SK-N-SH (cell line): ENCODE results near the gene INF2. TPM values are rescaled to one million over a fixed set of nuclear protein-coding genes. Genes with fewer than 3 reads are reported as not detected.
A peak's percentile ranks its signal among the peaks of the same experiment; 100 is the strongest.

Experiments used
- CTCF ChIA-PET: fragments of 300-600, 350-600 bp; formaldehyde crosslinking; extraction: SDS; loops from one replicate; lab custom pipeline; 2021; lab: Yijun Ruan, JAX
- POLR2A ChIA-PET: fragments of 350-600 bp; sonication (Branson Sonifier 250); formaldehyde crosslinking; extraction: SDS; loops from one replicate; lab custom pipeline; 2020; ENCODE audit warnings: antibody characterized with exemption, inconsistent platforms; lab: Yijun Ruan, JAX
- DNase-seq: peaks from one replicate; pipeline ENCODE4 v3.0.0; 2012
- H2AFZ ChIP-seq: fragments of 200-600 bp; sonication (generic); 2 replicates; pipeline ENCODE4 v1.8.1; 2016; ENCODE audit warnings: antibody characterized with exemption, mild to moderate bottlenecking, low read depth
- H3F3A ChIP-seq: fragments of 200-600 bp; sonication (generic); replicated peaks from 2 replicates; pipeline ENCODE3; 2016; ENCODE audit warnings: antibody characterized with exemption, mild to moderate bottlenecking; ENCODE audit not compliant: insufficient read depth
- H3K27ac ChIP-seq, 2 experiments: fragments of 200-500 bp in 1 of 2; fragments of 200-600 bp in 1 of 2; sonication (Bioruptor generic) in 1 of 2; sonication (generic), shearing (Covaris generic) in 1 of 2; 2 replicates each; pipeline versions ENCODE4 v1.5.1 to v1.6.1; 2014 to 2016; ENCODE audit warnings: low read depth in 2 of 2, inconsistent platforms in 1 of 2, low read length in 1 of 2, mild to moderate bottlenecking in 1 of 2, mixed read lengths in 1 of 2
- H3K27me3 ChIP-seq: fragments of 200-600 bp; sonication (generic), shearing (Covaris generic); 2 replicates; pipeline ENCODE4 v1.6.1; 2016; ENCODE audit warnings: mixed run types; ENCODE audit not compliant: insufficient read depth
- H3K36me3 ChIP-seq, 2 experiments: fragments of 200-500 bp in 1 of 2; fragments of 200-600 bp in 1 of 2; sonication (Bioruptor generic) in 1 of 2; sonication (generic) in 1 of 2; replicated peaks in 1 of 2; 2 replicates each; pipeline versions ENCODE3 to v1.5.1; 2014 to 2016; ENCODE audit warnings: low read length in 1 of 2, mild to moderate bottlenecking in 1 of 2; ENCODE audit not compliant: insufficient read depth in 2 of 2, control insufficient read depth in 1 of 2
- H3K4me1 ChIP-seq, 2 experiments: fragments of 200-500 bp in 1 of 2; fragments of 200-600 bp in 1 of 2; sonication (Bioruptor generic) in 1 of 2; sonication (generic), shearing (Covaris generic) in 1 of 2; 2 replicates each; pipeline versions ENCODE4 v1.5.1 to v1.6.1; 2014 to 2016; ENCODE audit warnings: low read depth in 1 of 2, low read length in 1 of 2, mixed run types in 1 of 2; ENCODE audit not compliant: insufficient read depth in 2 of 2, control insufficient read depth in 1 of 2
- H3K4me2 ChIP-seq: fragments of 200-600 bp; sonication (generic), shearing (Covaris generic); 2 replicates; pipeline ENCODE4 v1.6.1; 2017; ENCODE audit warnings: mixed run types
- H3K4me3 ChIP-seq, 2 experiments: fragments of 200-500 bp in 1 of 2; fragments of 200-600 bp in 1 of 2; sonication (Bioruptor generic) in 1 of 2; sonication (generic), shearing (Covaris generic) in 1 of 2; 2 replicates each; pipeline versions ENCODE4 v1.5.1 to v1.8.1; 2014 to 2016; ENCODE audit warnings: low read depth in 2 of 2, inconsistent platforms in 1 of 2, low read length in 1 of 2, mild to moderate bottlenecking in 1 of 2, mixed read lengths in 1 of 2, moderate library complexity in 1 of 2
- H3K79me2 ChIP-seq: fragments of 200-600 bp; sonication (generic); 2 replicates; pipeline ENCODE4 v1.8.1; 2017; ENCODE audit warnings: mild to moderate bottlenecking; ENCODE audit not compliant: insufficient read depth
- H3K9ac ChIP-seq: fragments of 200-600 bp; sonication (generic); 2 replicates; pipeline ENCODE4 v1.6.1; 2017; ENCODE audit warnings: mixed run types
- H3K9me2 ChIP-seq: fragments of 200-600 bp; sonication (generic); 2 replicates; pipeline ENCODE4 v1.6.1; 2017; ENCODE audit warnings: mixed run types
- H3K9me3 ChIP-seq: fragments of 200-600 bp; sonication (generic); 2 replicates; pipeline ENCODE4 v1.6.1; 2017; ENCODE audit warnings: mixed run types, mild to moderate bottlenecking, moderate library complexity
- H4K20me1 ChIP-seq: fragments of 200-600 bp; sonication (generic); 2 replicates; pipeline ENCODE4 v1.6.1; 2017; ENCODE audit warnings: mild to moderate bottlenecking, mixed run types; ENCODE audit not compliant: insufficient read depth
- CHD2 ChIP-seq: fragments of 150-350 bp; IDR thresholded peaks from 2 replicates; pipeline ENCODE4 v1.6.1; 2018; ENCODE audit warnings: low read length; ENCODE audit not compliant: partially characterized antibody
- FOXJ3 ChIP-seq: sonication (generic); formaldehyde crosslinking; IDR thresholded peaks from 2 replicates; pipeline ENCODE4 v1.5.1; 2020; ENCODE audit warnings: mild to moderate bottlenecking, missing genetic modification reagents
- MXI1 ChIP-seq: IDR thresholded peaks from 2 replicates; pipeline ENCODE4 v1.6.1; 2012; ENCODE audit warnings: mild to moderate bottlenecking, low read depth, low read length, improper control_type of control experiment
- NFIC ChIP-seq: IDR thresholded peaks from 2 replicates; pipeline ENCODE4 v1.4.0; 2012; ENCODE audit warnings: borderline replicate concordance
- RAD21 ChIP-seq: IDR thresholded peaks from 2 replicates; pipeline ENCODE4 v1.6.1; 2012; ENCODE audit warnings: mild to moderate bottlenecking, low read length
- SMC3 ChIP-seq: IDR thresholded peaks from 2 replicates; pipeline ENCODE4 v1.6.1; 2012; ENCODE audit warnings: low read depth, low read length, improper control_type of control experiment
- TEAD4 ChIP-seq: IDR thresholded peaks from 2 replicates; pipeline ENCODE4 v1.4.0; 2012; ENCODE audit warnings: mild to moderate bottlenecking, borderline replicate concordance; ENCODE audit not compliant: insufficient read depth
- ZBTB33 ChIP-seq: IDR thresholded peaks from 2 replicates; pipeline ENCODE4 v1.4.0; 2012; ENCODE audit warnings: low read depth, borderline replicate concordance
- WGBS: methylation state at CpG from one replicate; pipeline ENCODE4 v1.1.6; 2017; ENCODE audit warnings: low lambda C conversion rate; 5-methylcytosine and 5-hydroxymethylcytosine counted together
- polyA plus RNA-seq, 3 experiments: library from polyadenylated mRNA; depleted of rRNA; stranded (reverse); fragments of >200 nt; gene quantifications; 2 replicates each; pipeline ENCODE4 v1.2.3, GENCODE V29; 2012
- TF ChIP-seq, protein P1 (sequence below): IDR thresholded peaks from 2 replicates; pipeline ENCODE4 v1.4.0; 2012; ENCODE audit warnings: low read depth
- TF ChIP-seq, protein P2 (sequence below): IDR thresholded peaks from 2 replicates; pipeline ENCODE4 v1.6.1; 2012; ENCODE audit warnings: mild to moderate bottlenecking, low read depth, low read length, moderate library complexity
- TF ChIP-seq, protein P3 (sequence below): IDR thresholded peaks from 2 replicates; pipeline ENCODE4; 2012
- TF ChIP-seq, protein P4 (sequence below): fragments of 200-600 bp; sonication (generic); IDR thresholded peaks from 2 replicates; pipeline ENCODE4 v1.6.1; 2017; ENCODE audit warnings: antibody characterized with exemption, mild to moderate bottlenecking, moderate library complexity

Gene INF2
- polyA plus RNA-seq, 1 of the 3 experiments (the other 2 are of a cell fraction), result 32.5 TPM

GRCh38 chr14:104686624-104687517, 2.5 kb upstream of the INF2 start:
- POLR2A ChIA-PET, result no interaction called here

DNA sequence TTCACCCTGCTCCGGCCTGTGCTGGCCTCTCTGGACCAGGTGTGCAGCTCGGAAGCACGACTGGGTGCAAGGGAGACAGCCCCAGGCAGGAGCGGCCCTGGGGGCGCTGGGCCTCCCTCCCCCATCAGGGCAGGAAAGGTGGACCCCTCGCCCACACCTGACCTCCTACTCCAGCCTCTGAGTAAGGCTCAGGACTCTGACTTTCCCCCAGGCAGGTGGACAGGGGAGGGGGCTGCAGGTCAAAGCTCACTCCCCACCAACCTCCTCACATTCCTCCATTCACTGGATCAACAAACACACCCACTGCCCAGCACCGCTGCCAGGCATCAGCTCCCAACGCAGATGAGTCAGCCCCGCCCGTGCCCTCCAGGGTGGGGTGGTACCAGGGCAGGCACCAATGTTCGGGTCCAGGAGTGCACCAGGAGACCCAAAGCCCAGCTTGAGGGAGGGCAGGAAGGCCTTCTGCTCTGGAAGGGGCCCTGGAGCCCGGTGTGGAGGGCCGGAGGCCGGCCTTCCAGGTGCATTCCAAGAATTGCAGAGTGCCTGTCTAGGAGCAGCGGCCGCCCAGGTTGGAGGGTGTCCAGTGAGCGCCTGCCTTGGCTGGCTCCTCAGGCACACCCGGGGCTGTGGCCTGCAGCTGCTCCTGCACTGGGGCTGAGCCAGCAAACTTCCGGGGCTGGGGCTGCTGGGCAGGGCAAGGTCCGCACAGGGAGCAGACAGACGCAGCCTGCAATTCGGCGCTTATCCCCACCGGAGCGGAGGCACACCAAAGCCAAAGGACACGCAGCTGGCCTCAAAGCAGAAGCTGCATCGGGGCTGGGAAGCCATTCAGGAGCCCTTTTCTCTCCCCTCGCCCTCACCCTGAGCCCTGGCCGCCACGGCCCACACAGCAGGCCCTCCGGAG, 1.6 kb upstream of the INF2 start:
- Histone ChIP-seq H3K79me2 (peaks cover 33% of the 10 kb centered on the region), H4K20me1 (peaks cover 24% of the 10 kb centered on the region), H3K9ac (no peak overlapping the region), H3K4me3 (no peak overlapping the region), H3K36me3 (peaks cover 3 to 5% of the 10 kb centered on the region in 2 experiments), H3K4me1 (peaks cover 17 to 32% of the 10 kb centered on the region in 2 experiments), H3K4me2 (no peak overlapping the region), H3K9me2 (no peaks in the 10 kb centered on the region), H2AFZ (no peak overlapping the region), H3K9me3 (no peaks in the 10 kb centered on the region), H3F3A (peaks cover 13% of the 10 kb centered on the region), H3K27ac (no peak overlapping the region; a peak in 1 of 4 replicates), H3K27me3 (no peaks in the 10 kb centered on the region)
- no peak for DNase-seq
- 61% methylated on average over 8 of the region's 31 CpGs for WGBS
- CTCF ChIA-PET, result interaction anchor here (1.4 to 4.8 kb wide), 2 partner anchors 21 to 35 kb away, joined by 5 to 18 read pairs; partner anchors contain the start of gene ADSS1
- POLR2A ChIA-PET, result no interaction called here
- TF ChIP-seq, protein P1, sequence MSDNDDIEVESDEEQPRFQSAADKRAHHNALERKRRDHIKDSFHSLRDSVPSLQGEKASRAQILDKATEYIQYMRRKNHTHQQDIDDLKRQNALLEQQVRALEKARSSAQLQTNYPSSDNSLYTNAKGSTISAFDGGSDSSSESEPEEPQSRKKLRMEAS, result peak; percentile 26; the same call in 1 of the 2 replicates
- TF ChIP-seq NFIC, result peak; percentile 51
- TF ChIP-seq FOXJ3 (CRISPR knock-in tag), result no peak
- TF ChIP-seq, protein P2, sequence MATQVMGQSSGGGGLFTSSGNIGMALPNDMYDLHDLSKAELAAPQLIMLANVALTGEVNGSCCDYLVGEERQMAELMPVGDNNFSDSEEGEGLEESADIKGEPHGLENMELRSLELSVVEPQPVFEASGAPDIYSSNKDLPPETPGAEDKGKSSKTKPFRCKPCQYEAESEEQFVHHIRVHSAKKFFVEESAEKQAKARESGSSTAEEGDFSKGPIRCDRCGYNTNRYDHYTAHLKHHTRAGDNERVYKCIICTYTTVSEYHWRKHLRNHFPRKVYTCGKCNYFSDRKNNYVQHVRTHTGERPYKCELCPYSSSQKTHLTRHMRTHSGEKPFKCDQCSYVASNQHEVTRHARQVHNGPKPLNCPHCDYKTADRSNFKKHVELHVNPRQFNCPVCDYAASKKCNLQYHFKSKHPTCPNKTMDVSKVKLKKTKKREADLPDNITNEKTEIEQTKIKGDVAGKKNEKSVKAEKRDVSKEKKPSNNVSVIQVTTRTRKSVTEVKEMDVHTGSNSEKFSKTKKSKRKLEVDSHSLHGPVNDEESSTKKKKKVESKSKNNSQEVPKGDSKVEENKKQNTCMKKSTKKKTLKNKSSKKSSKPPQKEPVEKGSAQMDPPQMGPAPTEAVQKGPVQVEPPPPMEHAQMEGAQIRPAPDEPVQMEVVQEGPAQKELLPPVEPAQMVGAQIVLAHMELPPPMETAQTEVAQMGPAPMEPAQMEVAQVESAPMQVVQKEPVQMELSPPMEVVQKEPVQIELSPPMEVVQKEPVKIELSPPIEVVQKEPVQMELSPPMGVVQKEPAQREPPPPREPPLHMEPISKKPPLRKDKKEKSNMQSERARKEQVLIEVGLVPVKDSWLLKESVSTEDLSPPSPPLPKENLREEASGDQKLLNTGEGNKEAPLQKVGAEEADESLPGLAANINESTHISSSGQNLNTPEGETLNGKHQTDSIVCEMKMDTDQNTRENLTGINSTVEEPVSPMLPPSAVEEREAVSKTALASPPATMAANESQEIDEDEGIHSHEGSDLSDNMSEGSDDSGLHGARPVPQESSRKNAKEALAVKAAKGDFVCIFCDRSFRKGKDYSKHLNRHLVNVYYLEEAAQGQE, result no peak
- no peak for TF ChIP-seq CHD2
- TF ChIP-seq ZBTB33, result no peak
- TF ChIP-seq RAD21, result no peak
- TF ChIP-seq SMC3, result no peak

More at GRCh38 chr14:104686624-104687517, 2.5 kb upstream of the INF2 start:
- CTCF ChIA-PET, result interaction anchor here (1.4 to 4.8 kb wide), 2 partner anchors 22 to 36 kb away, joined by 5 to 18 read pairs; partner anchors contain the start of gene ADSS1
- H3K36me3 ChIP-seq, result no peaks in the 10 kb centered on the region
- H3K79me2 ChIP-seq, result peaks cover 26% of the 10 kb centered on the region
- H3K4me3 ChIP-seq, result no peak overlapping the region
- no peak overlapping the region for H3K27ac ChIP-seq
- H4K20me1 ChIP-seq, result peaks cover 14% of the 10 kb centered on the region
- 85% methylated on average over 10 of the region's 20 CpGs for WGBS
- H3K4me1 ChIP-seq, result peaks cover 27 to 37% of the 10 kb centered on the region in 2 experiments
- H3K9ac ChIP-seq, result no peak overlapping the region
- H2AFZ ChIP-seq, result no peak overlapping the region
- peaks cover 13% of the 10 kb centered on the region for H3F3A ChIP-seq
- H3K9me3 ChIP-seq, result no peaks in the 10 kb centered on the region
- H3K4me2 ChIP-seq, result no peak overlapping the region
- no peaks in the 10 kb centered on the region for H3K27me3 ChIP-seq
- no peak for DNase-seq
- no peak for TF ChIP-seq TEAD4
- TF ChIP-seq MXI1, result no peak
- TF ChIP-seq, protein P3, sequence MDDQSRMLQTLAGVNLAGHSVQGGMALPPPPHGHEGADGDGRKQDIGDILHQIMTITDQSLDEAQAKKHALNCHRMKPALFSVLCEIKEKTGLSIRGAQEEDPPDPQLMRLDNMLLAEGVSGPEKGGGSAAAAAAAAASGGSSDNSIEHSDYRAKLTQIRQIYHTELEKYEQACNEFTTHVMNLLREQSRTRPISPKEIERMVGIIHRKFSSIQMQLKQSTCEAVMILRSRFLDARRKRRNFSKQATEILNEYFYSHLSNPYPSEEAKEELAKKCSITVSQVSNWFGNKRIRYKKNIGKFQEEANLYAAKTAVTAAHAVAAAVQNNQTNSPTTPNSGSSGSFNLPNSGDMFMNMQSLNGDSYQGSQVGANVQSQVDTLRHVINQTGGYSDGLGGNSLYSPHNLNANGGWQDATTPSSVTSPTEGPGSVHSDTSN, result no peak
- TF ChIP-seq, protein P4, sequence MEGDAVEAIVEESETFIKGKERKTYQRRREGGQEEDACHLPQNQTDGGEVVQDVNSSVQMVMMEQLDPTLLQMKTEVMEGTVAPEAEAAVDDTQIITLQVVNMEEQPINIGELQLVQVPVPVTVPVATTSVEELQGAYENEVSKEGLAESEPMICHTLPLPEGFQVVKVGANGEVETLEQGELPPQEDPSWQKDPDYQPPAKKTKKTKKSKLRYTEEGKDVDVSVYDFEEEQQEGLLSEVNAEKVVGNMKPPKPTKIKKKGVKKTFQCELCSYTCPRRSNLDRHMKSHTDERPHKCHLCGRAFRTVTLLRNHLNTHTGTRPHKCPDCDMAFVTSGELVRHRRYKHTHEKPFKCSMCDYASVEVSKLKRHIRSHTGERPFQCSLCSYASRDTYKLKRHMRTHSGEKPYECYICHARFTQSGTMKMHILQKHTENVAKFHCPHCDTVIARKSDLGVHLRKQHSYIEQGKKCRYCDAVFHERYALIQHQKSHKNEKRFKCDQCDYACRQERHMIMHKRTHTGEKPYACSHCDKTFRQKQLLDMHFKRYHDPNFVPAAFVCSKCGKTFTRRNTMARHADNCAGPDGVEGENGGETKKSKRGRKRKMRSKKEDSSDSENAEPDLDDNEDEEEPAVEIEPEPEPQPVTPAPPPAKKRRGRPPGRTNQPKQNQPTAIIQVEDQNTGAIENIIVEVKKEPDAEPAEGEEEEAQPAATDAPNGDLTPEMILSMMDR, result no peak
- H3K9me2 ChIP-seq, result no peaks in the 10 kb centered on the region
